ENCODE results near the gene ANKFN1. TPM values are rescaled to one million over a fixed set of nuclear protein-coding genes. Genes with fewer than 3 reads are reported as not detected.

Gene ANKFN1
- polyA plus RNA-seq, 2 donors = 0.08 to 0.09 TPM

- Histone ChIP-seq H3K27me3 (ENCODE audit: control insufficient read depth in 1 of 2, insufficient read depth in 2 of 2, low read length in 2 of 2) (no peaks in the 10 kb centered on the region), H3K4me3 (ENCODE audit: low read depth in 1 of 2, low read length in 2 of 2) (no peak overlapping the region), H3K36me3 (ENCODE audit: control insufficient read depth in 2 of 2, insufficient read depth in 2 of 2, low read length in 1 of 2) (no peaks in the 10 kb centered on the region), H3K4me1 (ENCODE audit: control insufficient read depth in 2 of 2, insufficient read depth in 2 of 2, low read length in 1 of 2) (no peaks in the 10 kb centered on the region), H3K9me3 (ENCODE audit: control insufficient read depth in 2 of 2, insufficient read depth in 1 of 2, low read depth in 1 of 2, low read length in 1 of 2) (no peaks in the 10 kb centered on the region), H3K27ac (ENCODE audit: low read depth in 2 of 2, low read length in 1 of 2) (no peak overlapping the region)
- WGBS, 2 donors = 60 to 61% methylated on average over 1 of the region's 1 CpG
Measured at GRCh38 chr17:56316604-56317003, 163.3 kb downstream of the ANKFN1 start.

- H3K27me3 ChIP-seq (ENCODE audit: control insufficient read depth in 1 of 2, insufficient read depth in 2 of 2, low read length in 2 of 2) = no peaks in the 10 kb centered on the region
- WGBS, 2 donors = 73% methylated on average over 4 of the region's 4 CpGs
- no peak overlapping the region for H3K27ac ChIP-seq (ENCODE audit: low read depth in 2 of 2, low read length in 1 of 2)
- no peaks in the 10 kb centered on the region for H3K36me3 ChIP-seq (ENCODE audit: control insufficient read depth in 2 of 2, insufficient read depth in 2 of 2, low read length in 1 of 2)
- no peak overlapping the region for H3K4me3 ChIP-seq (ENCODE audit: low read depth in 1 of 2, low read length in 2 of 2)
- no peaks in the 10 kb centered on the region for H3K9me3 ChIP-seq (ENCODE audit: control insufficient read depth in 2 of 2, insufficient read depth in 1 of 2, low read depth in 1 of 2, low read length in 1 of 2)
- no peaks in the 10 kb centered on the region for H3K4me1 ChIP-seq (ENCODE audit: control insufficient read depth in 2 of 2, insufficient read depth in 2 of 2, low read length in 1 of 2)
Measured at GRCh38 chr17:56317351-56318208, 164.3 kb downstream of the ANKFN1 start.

GRCh38 chr17:56319531-56319930, 166.3 kb downstream of the ANKFN1 start:
- Histone ChIP-seq H3K9me3 (ENCODE audit: control insufficient read depth in 2 of 2, insufficient read depth in 1 of 2, low read depth in 1 of 2, low read length in 1 of 2) (no peaks in the 10 kb centered on the region), H3K27me3 (ENCODE audit: control insufficient read depth in 1 of 2, insufficient read depth in 2 of 2, low read length in 2 of 2) (peaks cover 0 to 3% of the 10 kb centered on the region in 2 donors), H3K4me3 (ENCODE audit: low read depth in 1 of 2, low read length in 2 of 2) (no peak overlapping the region), H3K27ac (ENCODE audit: low read depth in 2 of 2, low read length in 1 of 2) (no peak overlapping the region), H3K36me3 (ENCODE audit: control insufficient read depth in 2 of 2, insufficient read depth in 2 of 2, low read length in 1 of 2) (no peaks in the 10 kb centered on the region), H3K4me1 (ENCODE audit: control insufficient read depth in 2 of 2, insufficient read depth in 2 of 2, low read length in 1 of 2) (no peaks in the 10 kb centered on the region)
- 38 to 40% methylated on average over 3 of the region's 3 CpGs for WGBS, 2 donors

GRCh38 chr17:56320443-56320842, 167.2 kb downstream of the ANKFN1 start:
- H3K4me3 ChIP-seq (ENCODE audit: low read depth in 1 of 2, low read length in 2 of 2) = no peak overlapping the region
- no peaks in the 10 kb centered on the region for H3K36me3 ChIP-seq (ENCODE audit: control insufficient read depth in 2 of 2, insufficient read depth in 2 of 2, low read length in 1 of 2)
- 31 to 44% methylated on average over 7 of the region's 7 CpGs for WGBS, 2 donors

GRCh38 chr17:56322991-56323390, 169.7 kb downstream of the ANKFN1 start:
- Histone ChIP-seq H3K36me3 (ENCODE audit: control insufficient read depth in 2 of 2, insufficient read depth in 2 of 2, low read length in 1 of 2) (no peaks in the 10 kb centered on the region), H3K4me3 (ENCODE audit: low read depth in 1 of 2, low read length in 2 of 2) (no peak overlapping the region), H3K9me3 (ENCODE audit: control insufficient read depth in 2 of 2, insufficient read depth in 1 of 2, low read depth in 1 of 2, low read length in 1 of 2) (no peaks in the 10 kb centered on the region), H3K4me1 (ENCODE audit: control insufficient read depth in 2 of 2, insufficient read depth in 2 of 2, low read length in 1 of 2) (no peaks in the 10 kb centered on the region), H3K27me3 (ENCODE audit: control insufficient read depth in 1 of 2, insufficient read depth in 2 of 2, low read length in 2 of 2) (peaks cover 0 to 3% of the 10 kb centered on the region in 2 donors), H3K27ac (ENCODE audit: low read depth in 2 of 2, low read length in 1 of 2) (no peak overlapping the region)
- WGBS, 2 donors = 54 to 61% methylated on average over 2 of the region's 2 CpGs

More at GRCh38 chr17:56320443-56320842, 167.2 kb downstream of the ANKFN1 start:
- H3K4me1 ChIP-seq (ENCODE audit: control insufficient read depth in 2 of 2, insufficient read depth in 2 of 2, low read length in 1 of 2) = no peaks in the 10 kb centered on the region
- H3K9me3 ChIP-seq (ENCODE audit: control insufficient read depth in 2 of 2, insufficient read depth in 1 of 2, low read depth in 1 of 2, low read length in 1 of 2) = no peaks in the 10 kb centered on the region
- H3K27me3 ChIP-seq (ENCODE audit: control insufficient read depth in 1 of 2, insufficient read depth in 2 of 2, low read length in 2 of 2) = peaks cover 0 to 3% of the 10 kb centered on the region in 2 donors
- no peak overlapping the region for H3K27ac ChIP-seq (ENCODE audit: low read depth in 2 of 2, low read length in 1 of 2)

- Histone ChIP-seq H3K4me3 (ENCODE audit: low read depth in 1 of 2, low read length in 2 of 2) (no peak overlapping the region), H3K4me1 (ENCODE audit: control insufficient read depth in 2 of 2, insufficient read depth in 2 of 2, low read length in 1 of 2) (no peaks in the 10 kb centered on the region), H3K27ac (ENCODE audit: low read depth in 2 of 2, low read length in 1 of 2) (no peak overlapping the region), H3K9me3 (ENCODE audit: control insufficient read depth in 2 of 2, insufficient read depth in 1 of 2, low read depth in 1 of 2, low read length in 1 of 2) (no peaks in the 10 kb centered on the region), H3K27me3 (ENCODE audit: control insufficient read depth in 1 of 2, insufficient read depth in 2 of 2, low read length in 2 of 2) (peaks cover 0 to 3% of the 10 kb centered on the region in 2 donors), H3K36me3 (ENCODE audit: control insufficient read depth in 2 of 2, insufficient read depth in 2 of 2, low read length in 1 of 2) (no peaks in the 10 kb centered on the region)
- WGBS, 2 donors = 74 to 79% methylated on average over 3 of the region's 3 CpGs
Measured at GRCh38 chr17:56324676-56325075, 171.4 kb downstream of the ANKFN1 start.

- H3K9me3 ChIP-seq (ENCODE audit: control insufficient read depth in 2 of 2, insufficient read depth in 1 of 2, low read depth in 1 of 2, low read length in 1 of 2) = no peaks in the 10 kb centered on the region
- H3K27ac ChIP-seq (ENCODE audit: low read depth in 2 of 2, low read length in 1 of 2) = no peak overlapping the region
- WGBS, 2 donors = 55 to 63% methylated on average over 13 of the region's 13 CpGs
Measured at GRCh38 chr17:56325313-56326000, 172.2 kb downstream of the ANKFN1 start.

GRCh38 chr17:56326001-56326359, 172.7 kb downstream of the ANKFN1 start:
- WGBS, 2 donors = 49 to 56% methylated on average over 5 of the region's 5 CpGs
- no peaks in the 10 kb centered on the region for H3K4me1 ChIP-seq (ENCODE audit: control insufficient read depth in 2 of 2, insufficient read depth in 2 of 2, low read length in 1 of 2)

More at GRCh38 chr17:56325313-56326000, 172.2 kb downstream of the ANKFN1 start:
- peaks cover 0 to 3% of the 10 kb centered on the region in 2 donors for H3K27me3 ChIP-seq (ENCODE audit: control insufficient read depth in 1 of 2, insufficient read depth in 2 of 2, low read length in 2 of 2)
- H3K36me3 ChIP-seq (ENCODE audit: control insufficient read depth in 2 of 2, insufficient read depth in 2 of 2, low read length in 1 of 2) = no peaks in the 10 kb centered on the region
- H3K4me3 ChIP-seq (ENCODE audit: low read depth in 1 of 2, low read length in 2 of 2) = no peak overlapping the region
- no peaks in the 10 kb centered on the region for H3K4me1 ChIP-seq (ENCODE audit: control insufficient read depth in 2 of 2, insufficient read depth in 2 of 2, low read length in 1 of 2)

GRCh38 chr17:56347639-56348038, 194.4 kb downstream of the ANKFN1 start:
- Histone ChIP-seq H3K27ac (ENCODE audit: low read depth in 2 of 2, low read length in 1 of 2) (no peak overlapping the region), H3K36me3 (ENCODE audit: control insufficient read depth in 2 of 2, insufficient read depth in 2 of 2, low read length in 1 of 2) (no peaks in the 10 kb centered on the region), H3K9me3 (ENCODE audit: control insufficient read depth in 2 of 2, insufficient read depth in 1 of 2, low read depth in 1 of 2, low read length in 1 of 2) (no peaks in the 10 kb centered on the region), H3K4me1 (ENCODE audit: control insufficient read depth in 2 of 2, insufficient read depth in 2 of 2, low read length in 1 of 2) (no peaks in the 10 kb centered on the region), H3K4me3 (ENCODE audit: low read depth in 1 of 2, low read length in 2 of 2) (no peak overlapping the region), H3K27me3 (ENCODE audit: control insufficient read depth in 1 of 2, insufficient read depth in 2 of 2, low read length in 2 of 2) (no peaks in the 10 kb centered on the region)
- 50 to 63% methylated on average over 1 of the region's 1 CpG for WGBS, 2 donors

More at GRCh38 chr17:56326001-56326359, 172.7 kb downstream of the ANKFN1 start:
- Histone ChIP-seq H3K4me3 (ENCODE audit: low read depth in 1 of 2, low read length in 2 of 2) (no peak overlapping the region), H3K27ac (ENCODE audit: low read depth in 2 of 2, low read length in 1 of 2) (no peak overlapping the region), H3K9me3 (ENCODE audit: control insufficient read depth in 2 of 2, insufficient read depth in 1 of 2, low read depth in 1 of 2, low read length in 1 of 2) (no peaks in the 10 kb centered on the region), H3K27me3 (ENCODE audit: control insufficient read depth in 1 of 2, insufficient read depth in 2 of 2, low read length in 2 of 2) (peaks cover 0 to 3% of the 10 kb centered on the region in 2 donors), H3K36me3 (ENCODE audit: control insufficient read depth in 2 of 2, insufficient read depth in 2 of 2, low read length in 1 of 2) (no peaks in the 10 kb centered on the region)
